Measurements from ENCODE around the gene MYH7B. TPM values are rescaled to one million over a fixed set of nuclear protein-coding genes. Genes with fewer than 3 reads are reported as not detected.
A peak's percentile ranks its signal among the peaks of the same experiment; 100 is the strongest.

The MYH7B gene
- total and polyA plus RNA-seq, 7 donors: 5.7 to 101 (median 11.5) TPM

DNA sequence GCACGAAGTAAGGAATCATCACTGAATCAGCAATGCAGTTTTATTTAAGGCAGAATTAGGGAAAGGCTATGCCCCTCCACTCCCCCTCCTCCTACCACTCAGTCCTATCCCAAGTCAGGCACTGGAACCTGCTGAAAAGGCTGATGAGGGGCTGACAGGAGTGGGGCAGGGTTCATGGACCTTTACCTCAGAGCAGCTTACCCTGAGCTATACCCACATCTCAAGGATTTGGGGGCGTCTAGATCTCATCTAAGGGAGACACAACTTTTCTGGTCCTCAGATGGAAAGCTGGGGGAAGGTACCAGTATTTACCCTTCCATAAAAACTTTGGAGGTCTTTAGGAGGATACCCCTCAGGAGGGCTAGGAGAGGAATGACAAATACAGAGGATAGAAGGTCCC, 27.3 kb upstream of the MYH7B start:
- Histone ChIP-seq H3K27me3 (ENCODE audit: insufficient read depth in 3 of 3, low read length in 2 of 3) (no peaks in the 10 kb centered on the region), H3K36me3 (ENCODE audit: insufficient read depth in 1 of 2, low read depth in 1 of 2) (peaks cover 2 to 88% of the 10 kb centered on the region in 2 donors), H3K4me3 (no peak overlapping the region), H3K27ac (no peak overlapping the region), H3K4me1 (peaks cover 11% of the 10 kb centered on the region), H3K9me3 (no peaks in the 10 kb centered on the region)
- no peak for DNase-seq
- intact Hi-C loops (cut with DNase I): no loop called here
- TF ChIP-seq CTCF (IDR thresholded peaks at IDR 0.05): no peak
- ATAC-seq: no peak
- 93 to 100% (median 93%) methylated on average over 2 of the region's 2 CpGs for WGBS, 3 donors

DNA sequence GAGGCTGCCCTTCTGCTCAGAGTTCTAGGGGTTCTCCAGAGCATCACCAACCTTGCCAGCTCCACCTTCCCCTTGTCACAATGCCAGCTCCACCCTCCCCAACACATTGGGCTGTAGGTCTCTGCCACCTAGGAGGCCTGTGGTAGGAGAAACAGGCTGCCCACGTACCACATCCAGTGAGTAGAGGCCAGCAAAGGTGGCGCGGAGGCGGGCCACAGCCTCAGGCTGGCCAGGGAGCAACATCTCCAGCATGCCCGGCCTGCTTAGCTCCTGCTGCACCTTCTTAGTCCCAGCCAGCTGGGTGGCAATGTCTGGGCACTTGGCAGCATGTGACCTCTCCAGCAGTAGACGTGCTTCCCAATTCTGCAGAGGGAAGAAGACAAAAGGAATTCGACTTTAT, 23.9 kb upstream of the MYH7B start:
- WGBS, 3 donors: 84 to 90% (median 88%) methylated on average over 7 of the region's 7 CpGs
- H3K4me1 ChIP-seq: no peaks in the 10 kb centered on the region
- DNase-seq (no peak), ATAC-seq (peak in 2 of 4 donors; percentile 14 to 15)
- no peaks in the 10 kb centered on the region for H3K9me3 ChIP-seq
- H3K36me3 ChIP-seq (ENCODE audit: insufficient read depth in 1 of 2, low read depth in 1 of 2): peaks cover 2 to 78% of the 10 kb centered on the region in 2 donors
- no peak for TF ChIP-seq CTCF (IDR thresholded peaks at IDR 0.05)
- H3K27ac ChIP-seq: peak overlapping the region; percentile 4
- no peak overlapping the region for H3K4me3 ChIP-seq
- H3K27me3 ChIP-seq (ENCODE audit: insufficient read depth in 3 of 3, low read length in 2 of 3): no peaks in the 10 kb centered on the region
- intact Hi-C loops (cut with DNase I): no loop called here

- ATAC-seq (peak; percentile 26 to 41 (median 35)), DNase-seq (peak; percentile 60 to 80)
- Histone ChIP-seq H3K4me3 (no peak overlapping the region), H3K27me3 (ENCODE audit: insufficient read depth in 3 of 3, low read length in 2 of 3) (no peaks in the 10 kb centered on the region), H3K9me3 (no peaks in the 10 kb centered on the region), H3K36me3 (ENCODE audit: insufficient read depth in 1 of 2, low read depth in 1 of 2) (peaks cover 0 to 45% of the 10 kb centered on the region in 2 donors), H3K27ac (peak overlapping the region; percentile 76), H3K4me1 (peaks cover 41% of the 10 kb centered on the region)
- no peak for TF ChIP-seq CTCF (IDR thresholded peaks at IDR 0.05)
- intact Hi-C loops (cut with DNase I): loop anchor here in 1 of 2 donors (5.0 kb wide), 1 partner anchor 46 kb away; no protein-coding TSS in a partner anchor
- 53 to 57% (median 53%) methylated on average over 14 of the region's 14 CpGs for WGBS, 3 donors
These were observed 17.1 kb upstream of the MYH7B start for GRCh38 chr20:34938466-34939163.

DNA sequence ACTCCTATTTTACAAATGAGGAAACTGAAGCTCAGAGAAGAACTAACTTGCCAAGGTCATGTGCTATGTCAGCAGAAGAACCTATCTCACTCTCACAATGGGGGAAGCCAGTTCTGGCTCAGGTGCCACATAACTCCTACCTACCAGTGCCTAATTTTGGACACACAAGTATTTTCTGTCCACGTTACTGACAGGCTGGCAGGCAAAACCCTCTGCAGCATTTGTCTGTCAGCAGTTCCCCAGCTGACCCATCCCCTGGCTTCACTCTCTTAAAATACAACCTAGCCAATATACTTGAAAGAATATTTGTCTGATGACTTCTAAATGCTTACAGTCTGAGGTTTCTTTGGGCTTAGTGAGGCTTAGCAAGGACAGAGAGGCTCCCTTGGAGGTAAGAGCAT, 15.6 kb upstream of the MYH7B start:
- Histone ChIP-seq H3K9me3 (no peaks in the 10 kb centered on the region), H3K36me3 (ENCODE audit: insufficient read depth in 1 of 2, low read depth in 1 of 2) (peaks cover 0 to 33% of the 10 kb centered on the region in 2 donors), H3K27ac (peak overlapping the region; percentile 76), H3K4me3 (no peak overlapping the region), H3K4me1 (peaks cover 46% of the 10 kb centered on the region), H3K27me3 (ENCODE audit: insufficient read depth in 3 of 3, low read length in 2 of 3) (no peaks in the 10 kb centered on the region)
- intact Hi-C loops (cut with DNase I): no loop called here
- WGBS, 3 donors: 30 to 36% (median 31%) methylated on average over 1 of the region's 1 CpG
- no peak for TF ChIP-seq CTCF (IDR thresholded peaks at IDR 0.05)
- DNase-seq: peak; percentile 45 to 71
- ATAC-seq: peak; percentile 88 to 94 (median 92)
